Kidney (tissue), 14 donors: Measurements from ENCODE around the gene BCAS2. TPM values are rescaled to one million over a fixed set of nuclear protein-coding genes. Genes with fewer than 3 reads are reported as not detected.

Experiments used
- DNase-seq, 5 donors: peaks; one replicate each; pipeline ENCODE4 v3.0.0-alpha.2; 2013 to 2020
- FAIRE-seq: peaks from 2 replicates; lab custom pipeline; 2012; peaks lifted over from hg19 to GRCh38; lab: Jason Lieb, UNC
- H3K27ac ChIP-seq, 2 donors: one replicate each; pipeline ENCODE4 v1.7.0; 2013; ENCODE audit warnings: low read depth in 2 of 2, low read length in 2 of 2, inconsistent platforms in 1 of 2
- H3K27me3 ChIP-seq: one replicate; pipeline ENCODE4 v1.7.1; 2013; ENCODE audit warnings: low read length, inconsistent platforms; ENCODE audit not compliant: control insufficient read depth, insufficient read depth
- H3K36me3 ChIP-seq, 3 donors: one replicate each; pipeline versions ENCODE4 v1.7.0 to v1.7.1; 2013; ENCODE audit warnings: low read length in 3 of 3, control low read depth in 1 of 3, inconsistent platforms in 1 of 3; ENCODE audit not compliant: insufficient read depth in 3 of 3, control insufficient read depth in 2 of 3
- H3K4me1 ChIP-seq, 3 donors: one replicate each; pipeline versions ENCODE4 v1.7.0 to v1.7.1; 2013; ENCODE audit warnings: low read length in 3 of 3, inconsistent platforms in 1 of 3, low read depth in 1 of 3; ENCODE audit not compliant: control insufficient read depth in 2 of 3, insufficient read depth in 2 of 3
- H3K4me3 ChIP-seq, 3 donors: one replicate each; pipeline versions ENCODE4 v1.7.0 to v1.8.1; 2013; ENCODE audit warnings: low read length in 3 of 3, control low read depth in 1 of 3, inconsistent platforms in 1 of 3
- H3K9ac ChIP-seq, 3 donors: one replicate each; pipeline versions ENCODE4 v1.7.0 to v1.7.1; 2013; ENCODE audit warnings: low read length in 3 of 3, control low read depth in 1 of 3, inconsistent platforms in 1 of 3
- H3K9me3 ChIP-seq, 3 donors: one replicate each; pipeline versions ENCODE4 v1.7.0 to v1.7.1; 2013; ENCODE audit warnings: low read length in 3 of 3, control low read depth in 1 of 3, inconsistent platforms in 1 of 3; ENCODE audit not compliant: control insufficient read depth in 2 of 3, insufficient read depth in 1 of 3
- CTCF ChIP-seq: IDR thresholded peaks from 3 replicates; pipeline ENCODE4 v1.5.1; 2012; ENCODE audit warnings: mild to moderate bottlenecking, moderate library complexity, borderline replicate concordance; ENCODE audit not compliant: insufficient read depth; ENCODE audit errors: extremely low read depth
- intact Hi-C: fragments of 100-400 bp; cut with DNase I; formaldehyde crosslinking; loops from one replicate; pipeline ENCODE4 v1.11.1; 2022
- polyA plus RNA-seq: library from polyadenylated mRNA; stranded (reverse); fragments of 350-450 nt; fragmentation: Illumina TruSeq; extraction: RNeasy Lipid Tissue Mini Kit (QIAGEN cat#74804); gene quantifications from one replicate; pipeline ENCODE4 v1.2.3, GENCODE V29; 2014; ENCODE audit warnings: low read depth, low replicate concordance; ENCODE audit not compliant: insufficient read depth
- total RNA-seq: library from RNA; stranded (reverse); fragmentation: NEBNext Ultra II Directional; extraction: Animal tissue kit (Norgen Biotek cat#: 25700); gene quantifications from one replicate; pipeline ENCODE4 v1.2.1, GENCODE V29; 2021
- donor health status: control.
- donor health status: control.
- donor health status: control.
- donor health status: control.
- donor health status: control.
- donor health status: DM: yes; HTN: yes; CAD: no.
- donor health status: Normal renal cell carcinoma (clear cell type).

The BCAS2 gene
- total and polyA plus RNA-seq, 2 donors from 2014 or later = 37.2 to 51.4 TPM

- no peak overlapping the region for H3K4me3 ChIP-seq
- FAIRE-seq = no peak
- H3K27me3 ChIP-seq = no peaks in the 10 kb centered on the region
- H3K27ac ChIP-seq = no peak overlapping the region
- DNase-seq = no peak
- no peaks in the 10 kb centered on the region for H3K36me3 ChIP-seq
- no peak for TF ChIP-seq CTCF
- no peaks in the 10 kb centered on the region for H3K4me1 ChIP-seq
- H3K9ac ChIP-seq = no peak overlapping the region
- H3K9me3 ChIP-seq = no peaks in the 10 kb centered on the region
- intact Hi-C loops = no loop called here
Observed at GRCh38 chr1:114620419-114620818, 39.0 kb upstream of the BCAS2 start.

- Histone ChIP-seq H3K9me3 (no peaks in the 10 kb centered on the region), H3K4me3 (no peak overlapping the region), H3K36me3 (no peaks in the 10 kb centered on the region), H3K4me1 (no peaks in the 10 kb centered on the region), H3K27me3 (no peaks in the 10 kb centered on the region), H3K9ac (no peak overlapping the region), H3K27ac (no peak overlapping the region)
- intact Hi-C loops = no loop called here
- DNase-seq = no peak
- TF ChIP-seq CTCF = no peak
- no peak for FAIRE-seq
Observed at GRCh38 chr1:114618606-114619005, 37.2 kb upstream of the BCAS2 start.

GRCh38 chr1:114610546-114611245 lies 29.3 kb upstream of the BCAS2 start:
- no peak for TF ChIP-seq CTCF
- H3K27ac ChIP-seq = no peak overlapping the region
- no peak overlapping the region for H3K4me3 ChIP-seq
- no peaks in the 10 kb centered on the region for H3K27me3 ChIP-seq
- no peaks in the 10 kb centered on the region for H3K9me3 ChIP-seq
- H3K36me3 ChIP-seq = no peaks in the 10 kb centered on the region
- no peak overlapping the region for H3K9ac ChIP-seq
- no peak for DNase-seq
- H3K4me1 ChIP-seq = no peaks in the 10 kb centered on the region
- intact Hi-C loops = no loop called here
- no peak for FAIRE-seq

GRCh38 chr1:114609826-114610225 lies 28.4 kb upstream of the BCAS2 start:
- no peak overlapping the region for H3K4me3 ChIP-seq
- H3K4me1 ChIP-seq = no peaks in the 10 kb centered on the region
- FAIRE-seq (no peak), DNase-seq (no peak)
- no peaks in the 10 kb centered on the region for H3K27me3 ChIP-seq
- no peaks in the 10 kb centered on the region for H3K36me3 ChIP-seq
- intact Hi-C loops = no loop called here
- no peak overlapping the region for H3K9ac ChIP-seq
- H3K9me3 ChIP-seq = no peaks in the 10 kb centered on the region
- H3K27ac ChIP-seq = no peak overlapping the region
- no peak for TF ChIP-seq CTCF
